Left hindlimb (tissue), 1 donor: ENCODE measurements around the gene PIN1.

ENCODE experiments used
- DNase-seq: peaks from one replicate; pipeline ENCODE4 v3.0.0-alpha.2; 2018

The PIN1 gene

GRCh38 chr19:9857076-9857721 is 22.1 kb downstream of the PIN1 start:
- no peak for DNase-seq

GRCh38 chr19:9857920-9858746 is 23.0 kb downstream of the PIN1 start:
- DNase-seq: no peak

GRCh38 chr19:9858766-9859165 is 23.6 kb downstream of the PIN1 start:
- DNase-seq: no peak

- DNase-seq: no peak
Observed at GRCh38 chr19:9860407-9860806, 25.3 kb downstream of the PIN1 start.

GRCh38 chr19:9861503-9861902 is 26.4 kb downstream of the PIN1 start:
- no peak for DNase-seq

- no peak for DNase-seq
Observed at GRCh38 chr19:9862938-9863337, 27.8 kb downstream of the PIN1 start.

- DNase-seq: no peak
Observed at GRCh38 chr19:9863759-9864158, 28.6 kb downstream of the PIN1 start.

- no peak for DNase-seq
Observed at GRCh38 chr19:9865732-9866501, 30.8 kb downstream of the PIN1 start.

- no peak for DNase-seq
Observed at GRCh38 chr19:9868983-9869617, 34.0 kb downstream of the PIN1 start.

GRCh38 chr19:9871626-9872338 is 36.7 kb downstream of the PIN1 start:
- no peak for DNase-seq

GRCh38 chr19:9872618-9873242 is 37.6 kb downstream of the PIN1 start:
- no peak for DNase-seq

GRCh38 chr19:9875031-9875627 is 40.0 kb downstream of the PIN1 start:
- DNase-seq: no peak

- DNase-seq: no peak
Observed at GRCh38 chr19:9875796-9876195, 40.7 kb downstream of the PIN1 start.

GRCh38 chr19:9877780-9878510 is 42.8 kb downstream of the PIN1 start:
- DNase-seq: no peak

GRCh38 chr19:9878511-9879196 is 43.5 kb downstream of the PIN1 start:
- DNase-seq: no peak

GRCh38 chr19:9881720-9882119 is 46.6 kb downstream of the PIN1 start:
- no peak for DNase-seq

GRCh38 chr19:9883231-9883758 is 48.2 kb downstream of the PIN1 start:
- DNase-seq: peak; percentile 69

GRCh38 chr19:9883764-9884163 is 48.6 kb downstream of the PIN1 start:
- no peak for DNase-seq

GRCh38 chr19:9885077-9885552 is 50.0 kb downstream of the PIN1 start:
- peak; percentile 88 for DNase-seq
